ENCODE results near the gene KCNQ5. TPM values are rescaled to one million over a fixed set of nuclear protein-coding genes. Genes with fewer than 3 reads are reported as not detected.

Gene KCNQ5
- polyA plus RNA-seq, 1 donor (not counting 4 experiments of a cell fraction or from before 2014, with no cell fraction given), result 3.4 TPM

DNA sequence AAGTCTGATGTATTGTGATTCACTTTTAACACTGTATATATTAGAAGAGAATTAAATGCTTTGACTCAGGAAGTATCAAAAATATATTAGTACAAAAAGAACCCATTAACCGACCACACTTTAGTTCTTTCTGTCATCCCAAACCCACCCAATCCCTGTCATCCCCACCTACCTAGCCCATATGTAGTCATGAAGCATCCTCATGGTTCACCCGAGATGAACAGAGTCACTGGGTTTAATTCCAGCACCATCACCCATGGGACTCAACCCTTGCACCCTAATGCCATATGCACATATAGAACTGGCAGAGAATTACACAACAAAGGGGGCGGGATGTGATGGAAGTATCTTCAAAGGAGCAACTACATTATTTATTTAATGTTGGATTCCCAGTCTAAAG lies 462.0 kb downstream of the KCNQ5 start:
- dilution Hi-C loops (cut with MboI; ENCODE audit: extremely low pct_ligation_motif_present, low sequenced_read_pairs), result no loop called here
- Histone ChIP-seq H3K4me2 (ENCODE audit: control insufficient read depth, extremely low read depth, insufficient read depth, low read depth, low read length) (no peak overlapping the region), H3K9me3 (ENCODE audit: control insufficient read depth, low read depth, low read length) (no peaks in the 10 kb centered on the region), H3K9ac (ENCODE audit: control insufficient read depth, extremely low read depth, insufficient read depth, low read length) (no peak overlapping the region), H3K79me2 (ENCODE audit: control insufficient read depth, insufficient read depth, low read length) (no peaks in the 10 kb centered on the region), H4K20me1 (ENCODE audit: control insufficient read depth, extremely low read depth, insufficient read depth, low read length) (no peaks in the 10 kb centered on the region), H3K4me3 (ENCODE audit: control insufficient read depth in 2 of 3, extremely low read depth in 1 of 3, insufficient read depth in 2 of 3, low read depth in 1 of 3, low read length in 3 of 3) (no peak overlapping the region), H3K27me3 (ENCODE audit: control insufficient read depth, extremely low read depth, insufficient read depth, low read length) (no peaks in the 10 kb centered on the region), H2AFZ (ENCODE audit: control insufficient read depth, low read length) (no peak overlapping the region), H3K9me1 (ENCODE audit: control insufficient read depth, extremely low read depth, insufficient read depth, low read length) (no peaks in the 10 kb centered on the region), H3K27ac (ENCODE audit: control insufficient read depth, insufficient read depth, low read length) (no peak overlapping the region), H3K4me1 (ENCODE audit: control insufficient read depth, extremely low read depth, insufficient read depth, low read length) (peaks cover 3% of the 10 kb centered on the region), H3K36me3 (ENCODE audit: control insufficient read depth in 2 of 2, extremely low read depth in 1 of 2, insufficient read depth in 2 of 2, low read length in 2 of 2) (no peaks in the 10 kb centered on the region)
- FAIRE-seq (no peak), DNase-seq (ENCODE audit: low read depth, low spot score) (no peak)
- TF ChIP-seq CTCF (optimal IDR thresholded peaks at IDR 0.05 in 1 of 3, IDR thresholded peaks at IDR 0.05 in 1 of 3, conservative IDR thresholded peaks at IDR 0.05 in 1 of 3; ENCODE audit: extremely low read depth in 1 of 3, insufficient read depth in 2 of 3, low read length in 3 of 3), result no peak
- no peak for TF ChIP-seq EZH2 (IDR thresholded peaks at IDR 0.05; ENCODE audit: low read length)

DNA sequence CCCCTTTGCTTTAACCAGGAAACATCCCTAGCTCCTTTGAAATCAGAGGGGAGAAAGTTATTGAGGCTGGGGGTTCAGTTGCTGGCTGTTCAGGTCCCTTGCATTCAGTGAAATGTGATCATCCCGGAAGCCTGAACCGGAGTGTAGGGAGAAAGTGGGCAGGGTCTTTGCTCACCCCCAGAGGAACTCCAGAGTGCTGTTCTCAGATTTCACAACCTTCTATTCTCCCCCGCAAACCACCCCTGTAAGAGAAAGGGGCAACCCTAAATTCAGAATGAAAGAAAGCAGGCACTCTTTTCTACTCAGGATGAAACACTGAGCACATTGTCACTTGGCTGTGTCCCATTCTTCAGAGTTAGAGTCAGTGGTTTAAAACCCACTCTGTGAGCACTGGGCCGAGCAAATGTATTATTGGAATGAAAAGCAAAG lies 463.6 kb downstream of the KCNQ5 start:
- Histone ChIP-seq H3K27me3 (ENCODE audit: control insufficient read depth, extremely low read depth, insufficient read depth, low read length) (no peaks in the 10 kb centered on the region), H3K4me1 (ENCODE audit: control insufficient read depth, extremely low read depth, insufficient read depth, low read length) (no peaks in the 10 kb centered on the region), H3K9ac (ENCODE audit: control insufficient read depth, extremely low read depth, insufficient read depth, low read length) (no peak overlapping the region), H3K27ac (ENCODE audit: control insufficient read depth, insufficient read depth, low read length) (no peak overlapping the region), H4K20me1 (ENCODE audit: control insufficient read depth, extremely low read depth, insufficient read depth, low read length) (no peaks in the 10 kb centered on the region), H2AFZ (ENCODE audit: control insufficient read depth, low read length) (no peak overlapping the region), H3K79me2 (ENCODE audit: control insufficient read depth, insufficient read depth, low read length) (no peaks in the 10 kb centered on the region), H3K4me2 (ENCODE audit: control insufficient read depth, extremely low read depth, insufficient read depth, low read depth, low read length) (no peak overlapping the region), H3K36me3 (ENCODE audit: control insufficient read depth in 2 of 2, extremely low read depth in 1 of 2, insufficient read depth in 2 of 2, low read length in 2 of 2) (no peaks in the 10 kb centered on the region), H3K9me3 (ENCODE audit: control insufficient read depth, low read depth, low read length) (no peaks in the 10 kb centered on the region), H3K4me3 (ENCODE audit: control insufficient read depth in 2 of 3, extremely low read depth in 1 of 3, insufficient read depth in 2 of 3, low read depth in 1 of 3, low read length in 3 of 3) (no peak overlapping the region), H3K9me1 (ENCODE audit: control insufficient read depth, extremely low read depth, insufficient read depth, low read length) (no peaks in the 10 kb centered on the region)
- dilution Hi-C loops (cut with MboI; ENCODE audit: extremely low pct_ligation_motif_present, low sequenced_read_pairs), result no loop called here
- DNase-seq (ENCODE audit: low read depth, low spot score), result no peak
- TF ChIP-seq EZH2 (IDR thresholded peaks at IDR 0.05; ENCODE audit: low read length), result no peak
- TF ChIP-seq CTCF (optimal IDR thresholded peaks at IDR 0.05 in 1 of 3, IDR thresholded peaks at IDR 0.05 in 1 of 3, conservative IDR thresholded peaks at IDR 0.05 in 1 of 3; ENCODE audit: extremely low read depth in 1 of 3, insufficient read depth in 2 of 3, low read length in 3 of 3), result no peak
- FAIRE-seq, result no peak

All from keratinocyte (primary cell).